AG09309 (cell line): Measurements from ENCODE around the gene GDPD4.

Experiments used
- DNase-seq: peaks from one replicate; pipeline ENCODE4 v3.0.0-alpha.2; 2010; ENCODE audit warnings: low read depth
- H3K4me3 ChIP-seq: 2 replicates; pipeline ENCODE4 v1.5.1; 2011; ENCODE audit warnings: mild to moderate bottlenecking, low read depth, low read length, moderate library complexity; ENCODE audit not compliant: control insufficient read depth
- TF ChIP-seq, protein P1 (sequence below): IDR thresholded peaks from 2 replicates; pipeline ENCODE4 v1.5.1; 2011; ENCODE audit warnings: mild to moderate bottlenecking, low read depth, low read length, inconsistent platforms; ENCODE audit not compliant: insufficient read depth, control insufficient read depth; ENCODE audit errors: missing control alignments

GDPD4 gene

DNA sequence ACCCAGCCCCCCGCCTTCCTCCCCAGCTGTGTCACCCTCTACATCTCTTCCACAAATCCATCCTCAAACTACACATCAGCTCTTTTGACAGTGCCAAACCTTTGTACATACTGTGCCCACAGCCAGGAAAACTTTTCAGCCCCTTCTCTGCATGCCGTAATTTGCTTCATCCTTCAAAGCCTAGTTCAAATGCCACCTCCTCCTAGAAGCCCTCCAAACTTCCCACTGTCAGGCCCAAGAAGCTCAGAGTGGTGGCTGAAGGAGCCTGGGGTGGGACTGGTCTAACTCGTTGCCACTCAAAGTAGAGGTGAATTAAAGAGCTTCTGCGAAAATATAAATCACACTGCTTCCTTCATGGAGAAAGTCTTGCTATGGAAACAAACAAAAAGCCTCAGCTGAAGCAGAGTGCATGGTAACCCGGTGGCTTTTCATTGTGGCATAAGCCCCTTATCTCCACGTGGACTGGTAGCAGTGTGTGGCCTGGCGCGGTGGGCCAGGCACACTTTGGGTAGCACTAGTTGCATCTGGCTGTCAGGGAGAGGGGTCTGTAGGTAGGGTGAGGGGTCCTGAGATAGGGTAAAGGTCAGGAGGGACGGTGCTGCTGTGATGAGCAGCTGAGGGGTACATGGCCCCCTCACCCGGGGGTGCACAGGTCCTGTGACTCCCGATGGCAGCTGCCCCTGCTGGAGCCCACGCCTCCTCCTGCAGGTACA is 96.6 kb downstream of the GDPD4 start:
- no peak overlapping the region for H3K4me3 ChIP-seq
- DNase-seq, result no peak
- TF ChIP-seq, protein P1, sequence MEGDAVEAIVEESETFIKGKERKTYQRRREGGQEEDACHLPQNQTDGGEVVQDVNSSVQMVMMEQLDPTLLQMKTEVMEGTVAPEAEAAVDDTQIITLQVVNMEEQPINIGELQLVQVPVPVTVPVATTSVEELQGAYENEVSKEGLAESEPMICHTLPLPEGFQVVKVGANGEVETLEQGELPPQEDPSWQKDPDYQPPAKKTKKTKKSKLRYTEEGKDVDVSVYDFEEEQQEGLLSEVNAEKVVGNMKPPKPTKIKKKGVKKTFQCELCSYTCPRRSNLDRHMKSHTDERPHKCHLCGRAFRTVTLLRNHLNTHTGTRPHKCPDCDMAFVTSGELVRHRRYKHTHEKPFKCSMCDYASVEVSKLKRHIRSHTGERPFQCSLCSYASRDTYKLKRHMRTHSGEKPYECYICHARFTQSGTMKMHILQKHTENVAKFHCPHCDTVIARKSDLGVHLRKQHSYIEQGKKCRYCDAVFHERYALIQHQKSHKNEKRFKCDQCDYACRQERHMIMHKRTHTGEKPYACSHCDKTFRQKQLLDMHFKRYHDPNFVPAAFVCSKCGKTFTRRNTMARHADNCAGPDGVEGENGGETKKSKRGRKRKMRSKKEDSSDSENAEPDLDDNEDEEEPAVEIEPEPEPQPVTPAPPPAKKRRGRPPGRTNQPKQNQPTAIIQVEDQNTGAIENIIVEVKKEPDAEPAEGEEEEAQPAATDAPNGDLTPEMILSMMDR, result no peak

DNA sequence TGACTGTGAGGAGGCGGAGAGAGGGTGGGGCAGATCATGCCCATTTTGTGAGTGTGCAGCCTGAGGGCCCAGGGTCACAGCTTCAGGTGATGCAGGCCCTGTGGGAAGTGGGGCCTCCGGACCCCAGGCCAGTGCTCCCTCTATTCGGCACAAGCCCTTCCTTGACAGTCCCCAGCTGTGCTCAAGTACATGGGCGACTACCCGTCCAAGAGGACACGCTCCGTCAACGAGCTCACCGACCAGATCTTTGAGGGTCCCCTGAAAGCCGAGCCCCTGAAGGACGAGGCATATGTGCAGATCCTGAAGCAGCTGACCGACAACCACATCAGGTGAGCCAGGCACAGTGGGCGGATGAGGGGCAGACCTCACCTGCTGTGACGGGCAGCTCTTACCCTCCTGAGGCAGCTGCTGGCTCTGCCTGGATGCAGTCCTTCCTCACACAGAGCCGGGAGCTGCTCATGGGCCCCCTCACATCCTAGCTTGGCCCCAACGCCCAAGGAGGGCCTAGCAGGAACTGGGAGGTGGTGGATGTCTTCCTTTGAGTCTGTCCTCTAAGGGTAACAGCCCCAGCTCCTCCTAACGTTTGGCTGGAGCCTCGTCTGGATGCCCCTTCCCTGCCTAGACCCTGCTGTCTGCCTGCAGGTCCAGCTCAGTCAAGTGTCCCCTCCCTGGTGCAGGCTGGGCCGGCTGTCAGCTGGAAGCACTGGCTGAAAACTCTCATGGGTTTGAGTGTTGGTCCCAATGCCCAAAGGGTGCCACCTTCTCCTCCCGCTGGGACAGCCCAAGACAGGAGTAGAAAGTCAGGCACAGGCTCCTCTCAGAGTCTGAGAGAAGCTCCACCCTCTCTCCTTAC is 97.4 kb downstream of the GDPD4 start:
- no peak for DNase-seq
- TF ChIP-seq, protein P1, result no peak
- no peak overlapping the region for H3K4me3 ChIP-seq

DNA sequence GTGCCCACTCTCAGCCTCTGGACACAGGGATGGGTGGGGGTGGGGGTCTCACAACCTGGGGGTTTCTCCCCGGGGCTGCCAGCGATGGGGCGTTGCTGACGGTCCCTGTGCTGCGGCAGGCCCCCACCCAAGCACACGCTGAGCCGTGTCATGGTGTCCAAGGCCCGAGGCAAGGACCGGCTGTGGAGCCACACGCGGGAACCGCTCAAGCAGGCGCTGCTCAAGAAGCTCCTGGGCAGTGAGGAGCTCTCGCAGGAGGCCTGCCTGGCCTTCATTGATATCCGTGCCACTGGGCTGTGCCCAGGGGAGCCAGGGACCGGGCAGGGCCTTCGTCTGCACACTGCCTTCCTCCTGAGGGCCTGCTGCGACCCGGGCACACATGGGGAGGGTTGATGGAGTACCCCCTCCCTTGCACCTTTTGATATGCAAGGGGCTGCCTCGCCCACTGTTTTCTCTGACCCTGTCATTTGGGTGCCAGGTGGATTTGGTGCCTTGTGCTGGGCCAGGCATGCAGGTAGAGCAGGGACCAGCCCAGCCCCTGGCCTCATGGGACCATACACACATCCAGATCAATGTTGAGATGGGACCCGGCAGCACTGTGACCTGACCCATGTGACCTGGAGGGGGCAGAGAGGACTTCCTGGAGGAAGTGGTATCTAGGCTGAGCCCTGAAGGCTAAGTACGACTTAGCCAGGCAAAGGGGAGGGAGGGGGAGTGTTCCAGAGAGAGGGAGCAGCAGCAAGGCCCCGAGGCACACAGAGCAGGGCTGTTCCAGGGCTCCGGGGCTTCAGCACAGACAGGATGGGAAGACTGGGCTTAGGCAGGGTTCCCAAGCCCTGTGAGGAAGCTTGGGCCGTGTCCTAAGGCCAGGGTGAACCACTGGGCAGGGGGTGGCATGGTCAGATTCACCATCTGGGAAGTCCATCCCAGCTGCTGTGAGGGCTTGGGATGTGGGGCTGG is 98.3 kb downstream of the GDPD4 start:
- no peak for DNase-seq
- TF ChIP-seq, protein P1, result no peak
- H3K4me3 ChIP-seq, result no peak overlapping the region

DNA sequence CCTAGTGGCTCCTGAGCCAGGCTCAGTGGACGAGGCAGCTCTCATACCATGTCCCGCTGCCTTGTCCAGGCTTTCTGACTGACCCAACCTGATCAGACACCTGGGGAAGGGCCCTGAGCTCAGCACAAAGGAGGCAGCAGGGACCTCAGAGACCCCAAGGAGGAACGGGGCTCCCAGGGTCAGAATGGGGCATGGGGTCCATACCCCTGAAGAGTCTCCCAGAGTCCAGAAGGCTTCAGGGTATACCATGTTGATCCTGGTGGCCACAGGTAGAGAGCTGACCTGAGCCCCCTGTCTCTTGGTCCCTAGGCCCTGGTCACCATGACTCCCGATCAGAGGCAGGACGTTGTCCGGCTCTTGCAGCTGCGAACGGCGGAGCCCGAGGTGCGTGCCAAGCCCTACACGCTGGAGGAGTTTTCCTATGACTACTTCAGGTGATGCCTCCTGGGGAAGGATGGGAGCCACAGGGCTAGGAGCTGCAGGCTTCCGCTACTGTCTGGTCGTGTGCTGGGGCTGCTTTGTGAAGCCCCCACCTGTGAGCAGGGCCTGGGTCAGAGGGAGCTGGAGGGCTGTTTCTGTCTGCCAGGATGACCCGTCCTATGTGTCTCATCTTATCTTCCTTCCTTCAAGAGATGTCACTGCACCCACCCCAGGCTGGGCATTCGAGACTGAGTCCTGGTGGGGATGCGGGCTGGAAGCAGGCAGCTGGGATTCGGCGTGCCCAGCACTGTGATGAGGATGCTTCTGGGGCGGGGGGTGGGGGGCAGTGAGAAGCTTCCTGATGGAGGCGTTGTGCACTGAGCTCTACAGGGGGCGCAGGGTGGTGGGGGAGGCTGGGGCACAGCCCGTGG is 99.3 kb downstream of the GDPD4 start:
- H3K4me3 ChIP-seq, result no peak overlapping the region
- TF ChIP-seq, protein P1, result no peak
- no peak for DNase-seq

DNA sequence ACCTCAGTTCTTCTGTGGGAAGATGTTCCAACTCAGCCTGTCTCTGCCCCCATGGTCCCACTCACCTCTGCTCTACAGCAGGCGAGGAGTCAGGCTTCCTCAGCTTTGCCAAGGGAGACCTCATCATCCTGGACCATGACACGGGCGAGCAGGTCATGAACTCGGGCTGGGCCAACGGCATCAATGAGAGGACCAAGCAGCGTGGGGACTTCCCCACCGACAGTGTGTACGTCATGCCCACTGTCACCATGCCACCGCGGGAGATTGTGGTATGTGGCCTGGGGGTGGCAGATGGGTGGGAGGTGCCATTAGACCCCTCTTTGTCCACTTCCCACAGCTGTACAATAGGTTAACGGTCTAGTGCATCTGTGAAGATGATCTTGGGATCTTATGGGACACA is 100.1 kb downstream of the GDPD4 start:
- no peak overlapping the region for H3K4me3 ChIP-seq
- TF ChIP-seq, protein P1, result no peak
- no peak for DNase-seq
